NCI-H128 (cell line): Measurements from ENCODE around the gene DENND10.
"Not testable (repeated sequence)": the region's sequence is repeated elsewhere in the genome, so short reads cannot be mapped to it uniquely, and the experiment has no call there.

Experiments used
- DNase-seq: peaks from one replicate; lab custom pipeline; 2025; ENCODE audit not compliant: unreplicated experiment; lab: John Stamatoyannopoulos, UW

DENND10 gene

DNA sequence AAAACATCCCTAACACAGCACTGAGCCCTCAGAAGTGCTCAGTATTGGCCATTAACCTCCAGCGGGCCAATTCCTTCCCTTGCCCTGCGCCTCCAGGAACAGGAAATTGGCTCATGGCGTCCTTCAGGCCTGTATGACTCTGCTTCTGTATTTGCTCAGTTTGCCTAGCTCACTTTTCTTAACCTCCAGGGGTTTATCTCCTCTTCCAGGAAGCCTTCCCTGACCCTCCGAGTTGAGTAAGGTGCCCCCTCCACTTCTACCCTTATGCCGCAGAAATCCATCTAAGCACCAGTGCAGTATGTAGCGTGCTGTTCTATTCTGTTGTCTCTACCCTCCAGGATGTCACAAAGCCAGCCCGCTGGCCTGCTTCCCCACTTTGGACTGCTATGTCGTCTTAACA is 62.7 kb downstream of the DENND10 start:
- DNase-seq, result no peak

DNA sequence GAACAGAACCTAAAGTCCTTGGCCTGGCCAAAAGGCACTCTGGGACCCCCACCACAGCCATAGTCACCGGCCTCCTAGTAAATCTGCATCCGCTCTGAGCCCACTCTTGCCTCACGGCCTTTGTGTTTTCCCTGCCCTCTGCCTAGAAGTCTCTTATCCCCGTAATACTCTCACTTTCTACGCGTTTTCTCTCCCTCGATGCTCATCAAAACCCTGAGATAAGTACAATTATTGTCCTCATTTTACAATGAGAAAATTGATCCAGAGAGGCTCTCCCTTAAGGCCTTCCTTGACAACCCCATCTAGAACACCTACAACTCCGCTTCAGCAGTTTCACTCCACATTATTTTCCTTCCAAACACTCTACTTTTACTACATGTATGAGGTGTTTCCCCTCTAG is 63.1 kb downstream of the DENND10 start:
- DNase-seq, result no peak

DNA sequence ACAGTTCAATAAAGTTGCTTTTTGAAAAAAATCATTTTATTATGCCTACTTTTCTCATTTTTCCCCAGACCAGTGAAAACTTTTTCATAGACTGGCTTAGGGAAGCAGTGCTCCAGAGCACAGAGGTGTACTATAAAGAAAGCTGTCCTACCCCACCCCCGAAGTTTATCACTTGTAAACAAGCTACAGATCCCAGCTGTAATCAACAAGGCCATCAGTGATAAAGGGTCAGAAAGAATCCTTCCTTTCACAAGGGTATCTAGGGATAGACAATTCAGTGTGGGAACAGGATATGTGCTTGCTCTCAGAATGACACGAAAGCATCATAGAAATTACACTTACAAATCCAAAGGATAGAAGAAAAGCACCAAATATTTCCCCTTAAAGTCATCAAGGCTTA is 70.2 kb downstream of the DENND10 start:
- no peak for DNase-seq

- DNase-seq, result no peak
Observed at GRCh38 chr10:119176166-119176565, 72.3 kb downstream of the DENND10 start.

DNA sequence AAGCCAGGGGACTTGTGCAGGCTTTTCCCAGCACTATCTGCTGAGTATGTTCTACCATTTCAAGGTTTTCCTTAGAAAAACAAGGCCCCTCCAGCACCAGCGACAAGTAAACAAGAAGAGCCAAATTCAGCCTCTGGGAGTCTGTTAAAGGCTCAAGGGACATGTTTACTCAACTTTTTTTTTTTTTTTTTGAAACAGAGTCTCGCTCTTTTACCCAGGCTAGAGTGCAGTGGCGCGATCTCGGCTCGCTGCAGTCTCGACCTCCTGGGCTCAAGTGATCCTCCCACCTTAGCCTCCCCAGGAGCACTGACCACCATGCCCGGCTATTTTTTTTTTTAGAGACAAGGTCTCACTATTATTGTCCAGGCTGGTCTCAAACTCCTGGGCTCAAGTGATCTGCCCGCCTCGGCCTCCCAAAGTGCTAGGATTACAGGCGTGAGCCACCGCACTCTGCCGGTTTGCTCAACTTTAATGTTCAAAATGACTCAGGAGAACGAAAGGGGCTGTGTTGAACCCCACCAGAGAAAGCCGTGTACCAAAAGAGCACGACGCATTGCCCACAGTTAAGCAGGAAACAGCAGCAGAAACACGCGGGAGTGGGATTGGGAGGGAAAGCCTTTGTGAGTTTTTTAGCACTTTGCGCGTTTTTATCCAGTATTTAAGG is 73.9 kb downstream of the DENND10 start:
- DNase-seq, result no peak

DNA sequence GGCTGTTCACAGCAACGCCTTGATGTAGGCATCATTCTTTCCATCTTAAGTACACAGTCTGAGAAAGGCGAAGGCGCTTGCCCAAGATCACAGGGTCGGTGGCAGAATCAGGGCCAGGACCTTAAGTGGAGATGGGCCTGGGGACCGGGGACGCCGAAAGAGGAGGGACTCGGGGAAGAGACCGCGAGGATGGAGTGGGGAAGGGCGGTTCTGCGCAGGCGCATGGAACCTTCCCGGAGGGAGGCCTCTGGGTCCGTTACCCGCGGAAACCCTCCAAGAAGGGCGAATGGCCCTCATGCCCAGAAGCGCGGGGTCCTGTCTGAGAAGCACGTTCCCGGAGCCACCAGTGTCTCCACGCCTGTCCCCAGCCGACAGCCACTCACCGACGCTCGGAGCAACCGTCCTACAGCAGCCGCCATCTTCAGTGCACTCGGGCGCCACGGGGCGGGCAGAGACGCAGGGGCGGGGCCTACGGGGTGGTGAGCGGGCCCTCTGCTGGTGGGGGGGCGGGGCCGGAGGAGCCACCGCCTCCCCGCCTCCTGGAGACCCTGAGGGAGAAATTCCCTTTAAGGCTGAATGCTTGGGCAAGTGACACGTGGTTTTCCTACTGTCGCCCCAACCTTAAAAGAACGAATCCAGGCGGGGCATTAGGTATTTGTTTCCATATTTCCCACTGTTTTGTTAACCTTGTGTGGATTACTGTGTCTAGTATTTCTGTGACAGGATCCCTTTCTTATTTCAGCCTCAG is 74.6 kb downstream of the DENND10 start, which contains the start of gene PRDX3:
Gene PRDX3 (minus strand): TSS at position 441 of the 748 bp plus-strand sequence. CDS start 22 bp downstream, at position 419.
- peak; percentile 63 for DNase-seq

DNA sequence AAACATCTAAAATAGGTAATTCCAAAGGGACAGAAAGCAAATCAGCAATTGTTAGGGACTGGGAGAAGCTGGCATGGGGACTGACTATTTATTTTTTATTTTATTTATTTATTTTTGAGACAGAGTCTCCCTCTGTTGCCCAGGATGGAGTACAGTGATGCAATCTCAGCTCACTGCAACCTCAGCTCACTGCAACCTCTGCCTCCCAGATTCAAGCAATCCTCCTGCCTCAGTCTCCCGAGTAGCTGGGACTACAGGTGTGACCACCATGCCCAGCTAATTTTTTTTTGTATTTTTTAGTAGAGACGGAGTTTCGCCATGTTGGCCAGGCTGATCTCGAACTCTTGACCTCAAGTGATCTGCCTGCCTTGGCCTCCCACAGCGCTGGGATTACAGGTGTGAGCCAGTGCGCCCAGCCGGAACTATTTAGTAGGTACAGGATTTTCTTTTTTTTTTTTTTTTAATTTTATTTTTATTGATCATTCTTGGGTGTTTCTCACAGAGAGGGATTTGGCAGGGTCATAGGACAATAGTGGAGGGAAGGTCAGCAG is 77.0 kb downstream of the DENND10 start:
- not testable (repeated sequence) for DNase-seq

DNA sequence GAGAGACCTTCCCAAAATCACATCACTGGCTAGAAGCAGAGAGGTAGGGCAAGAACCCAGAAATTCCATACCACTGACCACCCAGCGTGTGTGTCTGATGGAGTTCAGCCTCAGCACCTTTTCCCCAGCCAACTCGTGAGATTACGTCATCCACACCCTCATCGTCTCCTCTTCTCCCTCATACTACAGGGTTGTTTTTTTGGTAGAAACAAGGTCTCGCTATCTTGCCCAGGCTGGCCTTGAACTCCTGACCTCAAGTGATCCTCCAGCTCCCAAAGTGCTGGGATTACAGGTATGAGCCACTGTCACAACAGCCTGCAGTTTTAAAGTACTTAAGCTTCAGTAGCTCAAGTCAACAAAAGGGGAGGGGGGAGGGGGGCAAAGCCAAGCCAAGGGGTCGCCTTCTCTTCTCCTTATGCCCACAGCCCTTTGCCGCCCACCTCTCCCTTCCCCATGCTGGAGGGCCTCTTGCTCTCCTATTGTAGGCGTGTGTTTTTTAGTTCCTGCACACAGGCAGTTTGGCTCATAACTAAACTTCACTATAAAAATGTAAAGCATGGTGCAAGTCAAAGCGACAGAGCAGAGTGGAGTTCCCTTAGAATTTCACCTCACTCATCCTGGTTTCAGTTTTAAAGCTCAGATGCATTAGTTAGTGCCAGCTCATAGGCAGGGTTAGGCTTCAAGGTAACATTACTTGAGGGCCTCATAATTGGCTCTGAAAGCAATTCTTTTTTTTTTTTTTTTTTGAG is 79.9 kb downstream of the DENND10 start:
- no peak for DNase-seq
